Vagina (tissue), 2 donors: ENCODE results near the gene MAP2K7.
"Not testable (repeated sequence)": the region's sequence is repeated elsewhere in the genome, so short reads cannot be mapped to it uniquely, and the experiment has no call there.

ENCODE experiments used
- POLR2A ChIP-seq, 2 donors: fragments of 450-650 bp; IDR thresholded peaks; one replicate each; pipeline ENCODE4 v1.6.1; 2017; ENCODE audit warnings: antibody characterized with exemption in 2 of 2, mild to moderate bottlenecking in 2 of 2, moderate library complexity in 2 of 2
- POLR2AphosphoS5 ChIP-seq, 2 donors: sonication (generic); formaldehyde crosslinking; IDR thresholded peaks; one replicate each; pipeline ENCODE4 v1.9.0; 2017; ENCODE audit warnings: antibody characterized with exemption in 2 of 2, mild to moderate bottlenecking in 2 of 2, low read depth in 1 of 2; ENCODE audit not compliant: insufficient read depth in 1 of 2
- TF ChIP-seq, protein P1 (sequence below), 3 experiments: fragments of 450-650 bp in 2 of 3; fragments of 200-600 bp in 1 of 3; sonication (generic) in 1 of 3; IDR thresholded peaks; one replicate each; pipeline ENCODE4 v1.5.1; 2017 to 2019; ENCODE audit warnings: antibody characterized with exemption in 3 of 3, mild to moderate bottlenecking in 2 of 3, moderate library complexity in 2 of 3

DNA sequence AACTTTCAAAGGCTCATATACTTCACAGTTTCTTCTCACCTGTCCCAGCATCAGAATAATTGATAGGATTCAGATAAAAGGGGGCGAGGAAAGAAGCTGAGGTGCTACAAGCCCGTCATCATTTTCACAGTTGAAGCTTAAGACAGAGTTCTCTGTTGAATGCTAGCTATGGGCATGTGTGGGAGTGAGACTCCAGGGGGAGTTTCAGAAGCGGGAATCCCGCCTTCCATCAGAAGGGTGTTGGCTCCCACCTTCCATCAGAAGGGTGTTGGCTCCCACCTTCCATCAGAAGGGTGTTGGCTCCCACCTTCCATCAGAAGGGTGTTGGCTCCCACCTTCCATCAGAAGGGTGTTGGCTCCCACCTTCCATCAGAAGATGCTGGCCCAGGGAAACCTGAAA is 57.4 kb downstream of the MAP2K7 start:
- TF ChIP-seq, protein P1, sequence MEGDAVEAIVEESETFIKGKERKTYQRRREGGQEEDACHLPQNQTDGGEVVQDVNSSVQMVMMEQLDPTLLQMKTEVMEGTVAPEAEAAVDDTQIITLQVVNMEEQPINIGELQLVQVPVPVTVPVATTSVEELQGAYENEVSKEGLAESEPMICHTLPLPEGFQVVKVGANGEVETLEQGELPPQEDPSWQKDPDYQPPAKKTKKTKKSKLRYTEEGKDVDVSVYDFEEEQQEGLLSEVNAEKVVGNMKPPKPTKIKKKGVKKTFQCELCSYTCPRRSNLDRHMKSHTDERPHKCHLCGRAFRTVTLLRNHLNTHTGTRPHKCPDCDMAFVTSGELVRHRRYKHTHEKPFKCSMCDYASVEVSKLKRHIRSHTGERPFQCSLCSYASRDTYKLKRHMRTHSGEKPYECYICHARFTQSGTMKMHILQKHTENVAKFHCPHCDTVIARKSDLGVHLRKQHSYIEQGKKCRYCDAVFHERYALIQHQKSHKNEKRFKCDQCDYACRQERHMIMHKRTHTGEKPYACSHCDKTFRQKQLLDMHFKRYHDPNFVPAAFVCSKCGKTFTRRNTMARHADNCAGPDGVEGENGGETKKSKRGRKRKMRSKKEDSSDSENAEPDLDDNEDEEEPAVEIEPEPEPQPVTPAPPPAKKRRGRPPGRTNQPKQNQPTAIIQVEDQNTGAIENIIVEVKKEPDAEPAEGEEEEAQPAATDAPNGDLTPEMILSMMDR (IDR thresholded peaks at IDR 0.05), result not testable (repeated sequence)
- TF ChIP-seq POLR2AphosphoS5 (IDR thresholded peaks at IDR 0.05; ENCODE audit: insufficient read depth in 1 of 2, low read depth in 1 of 2); POLR2A (IDR thresholded peaks at IDR 0.05): not testable (repeated sequence)
